Mesenchymal stem cell (in vitro differentiated cells and primary cell): ENCODE results near the gene EEA1.
A peak's percentile ranks its signal among the peaks of the same experiment; 100 is the strongest.

Source experiments
- DNase-seq: peaks from one replicate; pipeline ENCODE4 v3.0.0-alpha.2; 2013
- H2AFZ ChIP-seq: one replicate; pipeline ENCODE4 v1.6.1; 2013; ENCODE audit warnings: low read depth, mild to moderate bottlenecking, control low read depth, inconsistent platforms, low read length, moderate library complexity
- H2AK5ac ChIP-seq: 2 replicates; pipeline ENCODE4 v1.6.1; 2013; ENCODE audit warnings: low read length, moderate library complexity, mild to moderate bottlenecking, inconsistent platforms; ENCODE audit not compliant: severe bottlenecking
- H2BK120ac ChIP-seq: one replicate; pipeline ENCODE4 v1.6.1; 2013; ENCODE audit warnings: low read depth, mild to moderate bottlenecking, inconsistent platforms, low read length, moderate library complexity
- H2BK12ac ChIP-seq, 2 experiments: one replicate each; pipeline ENCODE4 v1.6.1; 2013; ENCODE audit warnings: inconsistent platforms in 2 of 2, low read length in 2 of 2, mild to moderate bottlenecking in 2 of 2, moderate library complexity in 2 of 2, control low read depth in 1 of 2
- H2BK15ac ChIP-seq: one replicate; pipeline ENCODE4 v1.6.1; 2013; ENCODE audit warnings: mild to moderate bottlenecking, low read depth, inconsistent platforms; ENCODE audit not compliant: poor library complexity, severe bottlenecking
- H2BK5ac ChIP-seq: 2 replicates; pipeline ENCODE4 v1.6.1; 2013; ENCODE audit warnings: low read depth, mild to moderate bottlenecking, low read length, control low read depth, inconsistent platforms; ENCODE audit not compliant: poor library complexity, severe bottlenecking
- H3K14ac ChIP-seq, 2 experiments: one replicate each; pipeline ENCODE4 v1.6.1; 2013; ENCODE audit warnings: inconsistent platforms in 2 of 2, low read length in 2 of 2, control low read depth in 1 of 2, mild to moderate bottlenecking in 1 of 2, moderate library complexity in 1 of 2
- H3K18ac ChIP-seq, 2 experiments: one replicate each; pipeline ENCODE4 v1.6.1; 2013; ENCODE audit warnings: inconsistent platforms in 2 of 2, low read length in 2 of 2, control low read depth in 1 of 2, low read depth in 1 of 2, mild to moderate bottlenecking in 1 of 2
- H3K23ac ChIP-seq, 2 experiments: one replicate each; pipeline ENCODE4 v1.6.1; 2013; ENCODE audit warnings: inconsistent platforms in 2 of 2, low read length in 2 of 2, mild to moderate bottlenecking in 2 of 2, moderate library complexity in 2 of 2, control low read depth in 1 of 2
- H3K27ac ChIP-seq: 2 replicates; pipeline ENCODE4 v1.5.1; 2013; ENCODE audit warnings: mild to moderate bottlenecking, moderate library complexity, low read length, control low read depth, inconsistent platforms; ENCODE audit not compliant: poor library complexity, severe bottlenecking
- H3K27me3 ChIP-seq, 2 experiments: 2 replicates each; pipeline versions ENCODE4 v1.6.1 to v1.7.0; 2013; ENCODE audit warnings: low read length in 2 of 2, mild to moderate bottlenecking in 2 of 2, moderate library complexity in 2 of 2, control low read depth in 1 of 2, inconsistent platforms in 1 of 2; ENCODE audit not compliant: control insufficient read depth in 1 of 2, insufficient read depth in 1 of 2
- H3K36me3 ChIP-seq, 2 experiments: 2 replicates each; pipeline versions ENCODE4 v1.6.1 to v1.7.0; 2013; ENCODE audit warnings: low read length in 2 of 2, control low read depth in 1 of 2, inconsistent platforms in 1 of 2, low read depth in 1 of 2, mild to moderate bottlenecking in 1 of 2; ENCODE audit not compliant: insufficient read depth in 2 of 2, control insufficient read depth in 1 of 2
- H3K4ac ChIP-seq, 2 experiments: one replicate each; pipeline ENCODE4 v1.6.1; 2013; ENCODE audit warnings: inconsistent platforms in 2 of 2, low read length in 2 of 2, mild to moderate bottlenecking in 2 of 2, moderate library complexity in 2 of 2, control low read depth in 1 of 2, low read depth in 1 of 2
- H3K4me1 ChIP-seq: 2 replicates; pipeline ENCODE4 v1.6.1; 2013; ENCODE audit warnings: low read depth, low read length, control low read depth; ENCODE audit not compliant: control insufficient read depth, insufficient read depth
- H3K4me2 ChIP-seq: 2 replicates; pipeline ENCODE4 v1.6.1; 2013; ENCODE audit warnings: low read length, mild to moderate bottlenecking, inconsistent platforms; ENCODE audit not compliant: poor library complexity, severe bottlenecking
- H3K4me3 ChIP-seq, 2 experiments: 2 replicates each; pipeline versions ENCODE4 v1.5.1 to v1.7.0; 2013; ENCODE audit warnings: low read length in 2 of 2, mild to moderate bottlenecking in 2 of 2, control low read depth in 1 of 2, low read depth in 1 of 2; ENCODE audit not compliant: insufficient read depth in 1 of 2
- H3K79me1 ChIP-seq: replicated peaks from 2 replicates; pipeline ENCODE4 v1.6.1; 2013; ENCODE audit warnings: mild to moderate bottlenecking, control low read depth, low read length, inconsistent platforms; ENCODE audit not compliant: poor library complexity, severe bottlenecking
- H3K9ac ChIP-seq: 2 replicates; pipeline ENCODE4 v1.7.0; 2013; ENCODE audit warnings: mild to moderate bottlenecking, low read length, moderate library complexity
- H3K9me3 ChIP-seq: 2 replicates; pipeline ENCODE4 v1.7.0; 2013; ENCODE audit warnings: mild to moderate bottlenecking, low read length; ENCODE audit not compliant: control insufficient read depth
- H4K8ac ChIP-seq: one replicate; pipeline ENCODE4 v1.6.1; 2013; ENCODE audit warnings: inconsistent platforms, mild to moderate bottlenecking, low read length, moderate library complexity
- H4K91ac ChIP-seq: one replicate; pipeline ENCODE4 v1.6.1; 2013; ENCODE audit warnings: mild to moderate bottlenecking, low read length, inconsistent platforms
- WGBS: methylation state at CpG from one replicate; pipeline ENCODE4 v1.1.7; 2013; ENCODE audit warnings: mixed read lengths; 5-methylcytosine and 5-hydroxymethylcytosine counted together

The EEA1 gene

DNA sequence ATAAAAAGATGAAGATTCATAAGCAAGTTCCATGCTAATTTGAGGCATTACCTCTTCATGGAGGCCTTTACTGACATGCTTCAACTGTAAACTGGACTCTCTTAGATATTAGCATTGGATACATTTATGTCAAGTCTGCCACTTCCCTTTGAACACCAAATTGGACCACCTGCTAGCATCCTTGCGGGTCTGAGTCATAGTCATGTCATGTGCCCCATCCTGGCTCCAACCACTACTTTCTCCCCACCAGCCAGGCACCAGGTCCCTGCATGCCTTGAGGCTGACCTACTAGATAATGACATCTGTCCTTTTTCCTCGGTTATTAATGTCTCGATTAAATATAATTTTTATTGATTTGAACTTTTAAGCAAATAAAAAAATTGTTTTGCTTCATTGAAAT is 32.9 kb upstream of the EEA1 start:
- Histone ChIP-seq H2BK120ac (no peak overlapping the region), H3K4ac (no peak overlapping the region), H3K27ac (no peak overlapping the region), H3K9me3 (peaks cover 7% of the 10 kb centered on the region), H4K8ac (no peak overlapping the region), H3K14ac (no peak overlapping the region), H4K91ac (no peak overlapping the region), H3K27me3 (no peaks in the 10 kb centered on the region), H3K4me3 (no peak overlapping the region), H3K23ac (no peak overlapping the region), H2BK12ac (no peak overlapping the region), H2BK15ac (no peak overlapping the region), H3K4me2 (no peak overlapping the region), H3K18ac (no peak overlapping the region), H3K9ac (no peak overlapping the region), H3K36me3 (no peaks in the 10 kb centered on the region), H2AK5ac (no peak overlapping the region), H3K4me1 (peaks cover 4% of the 10 kb centered on the region), H3K79me1 (no peaks in the 10 kb centered on the region), H2AFZ (no peak overlapping the region), H2BK5ac (no peak overlapping the region)
- 91% methylated on average over 1 of the region's 3 CpGs for WGBS
- DNase-seq, result no peak

DNA sequence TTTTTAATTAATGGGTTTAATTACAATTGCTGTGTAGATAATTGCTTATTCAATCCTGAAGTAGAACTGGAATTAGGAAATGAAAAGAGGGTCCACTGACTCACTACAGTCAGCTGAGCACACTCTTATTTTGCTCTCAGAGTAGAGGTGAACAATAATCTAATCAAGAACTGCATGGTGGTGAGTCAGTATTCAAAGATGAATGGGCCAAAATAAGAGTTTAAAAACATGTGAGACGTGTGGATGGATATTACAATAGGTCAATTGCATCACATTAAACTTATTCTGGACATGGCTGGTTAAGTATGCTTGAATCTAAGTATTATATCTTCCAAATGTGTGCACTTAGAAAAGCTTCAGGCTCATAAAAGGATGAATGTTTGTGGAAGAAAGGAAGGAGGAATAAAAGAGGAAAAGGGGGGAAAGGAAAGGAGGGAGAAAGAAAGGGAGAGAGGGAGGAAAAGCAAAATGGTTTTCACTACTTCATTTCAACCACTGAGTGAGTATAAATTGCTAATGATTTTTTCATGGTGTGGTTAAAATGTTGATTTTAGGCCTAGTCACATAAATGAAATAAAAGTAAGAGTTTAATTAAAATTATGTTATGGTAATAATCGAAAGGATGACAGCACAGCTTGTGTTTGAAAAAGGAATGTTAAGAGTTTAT is 27.0 kb upstream of the EEA1 start:
- Histone ChIP-seq H4K8ac (no peak overlapping the region), H4K91ac (no peak overlapping the region), H2BK5ac (no peak overlapping the region), H2BK12ac (no peak overlapping the region), H3K36me3 (no peaks in the 10 kb centered on the region), H3K79me1 (no peaks in the 10 kb centered on the region), H3K18ac (no peak overlapping the region), H3K4me1 (no peaks in the 10 kb centered on the region), H2BK15ac (no peak overlapping the region), H3K4me2 (no peak overlapping the region), H3K27ac (no peak overlapping the region), H3K14ac (no peak overlapping the region), H2BK120ac (no peak overlapping the region), H2AK5ac (no peak overlapping the region), H3K4ac (no peak overlapping the region), H3K9ac (peak overlapping the region; percentile 83), H3K27me3 (no peaks in the 10 kb centered on the region), H3K4me3 (no peak overlapping the region), H3K23ac (no peak overlapping the region), H2AFZ (no peak overlapping the region), H3K9me3 (peaks cover 11% of the 10 kb centered on the region)
- 96% methylated on average over 1 of the region's 2 CpGs for WGBS
- peak; percentile 42 for DNase-seq

DNA sequence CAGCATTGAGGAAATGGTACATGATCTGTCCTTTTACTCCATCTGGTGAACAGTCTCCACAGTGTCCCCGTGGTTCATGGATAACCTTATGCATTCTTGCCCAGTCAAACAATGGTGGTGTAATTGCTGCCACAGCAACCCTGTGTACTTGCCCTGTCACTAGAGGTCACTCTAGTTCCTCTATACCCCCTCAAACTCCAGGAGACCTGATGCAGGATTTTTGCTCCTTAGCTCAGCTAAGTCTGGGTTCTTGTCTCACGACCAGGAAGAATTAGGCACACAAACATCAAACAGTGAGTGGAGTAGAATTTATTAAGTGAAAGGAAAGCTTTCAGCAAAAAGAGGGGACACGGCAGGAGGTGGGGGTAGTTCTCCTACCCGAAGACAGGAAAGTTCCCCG is 24.7 kb upstream of the EEA1 start:
- no peak overlapping the region for H3K4me3 ChIP-seq
- H2AK5ac ChIP-seq, result no peak overlapping the region
- H3K9me3 ChIP-seq, result peaks cover 11% of the 10 kb centered on the region
- no peaks in the 10 kb centered on the region for H3K36me3 ChIP-seq
- no peak overlapping the region for H2BK5ac ChIP-seq
- H2AFZ ChIP-seq, result no peak overlapping the region
- no peak overlapping the region for H4K8ac ChIP-seq
- no peaks in the 10 kb centered on the region for H3K27me3 ChIP-seq
- H3K27ac ChIP-seq, result no peak overlapping the region
- no peak overlapping the region for H4K91ac ChIP-seq
- H3K4me2 ChIP-seq, result no peak overlapping the region
- no peak overlapping the region for H3K23ac ChIP-seq
- WGBS, result 75% methylated on average over 5 of the region's 5 CpGs
- H3K4ac ChIP-seq, result no peak overlapping the region
- H2BK120ac ChIP-seq, result no peak overlapping the region
- no peaks in the 10 kb centered on the region for H3K79me1 ChIP-seq
- H3K4me1 ChIP-seq, result peaks cover 2% of the 10 kb centered on the region
- no peak for DNase-seq
- no peak overlapping the region for H2BK15ac ChIP-seq
- no peak overlapping the region for H3K9ac ChIP-seq
- no peak overlapping the region for H3K18ac ChIP-seq
- H3K14ac ChIP-seq, result no peak overlapping the region
- H2BK12ac ChIP-seq, result no peak overlapping the region

DNA sequence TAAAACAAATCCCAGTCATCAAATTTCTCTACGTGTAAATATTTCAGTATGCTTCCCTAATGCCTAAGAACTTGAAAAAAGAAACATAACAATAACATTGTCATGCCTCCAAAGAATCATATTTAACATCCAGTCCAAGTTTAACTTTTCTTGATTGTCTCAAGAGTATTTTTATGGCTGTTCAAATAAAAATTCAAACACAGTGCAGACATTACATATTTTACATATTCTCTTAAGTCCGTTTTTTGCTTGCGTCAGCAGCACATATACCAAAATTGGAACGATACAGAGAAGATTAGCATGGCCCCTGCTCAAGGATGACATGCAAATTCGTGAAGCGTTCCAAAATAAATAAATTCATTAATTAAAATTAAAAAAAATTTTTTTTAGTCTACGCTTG is 23.3 kb upstream of the EEA1 start:
- Histone ChIP-seq H3K4me2 (no peak overlapping the region), H3K79me1 (no peaks in the 10 kb centered on the region), H3K18ac (no peak overlapping the region), H2BK15ac (no peak overlapping the region), H3K27me3 (no peaks in the 10 kb centered on the region), H3K14ac (no peak overlapping the region), H4K8ac (no peak overlapping the region), H3K9me3 (peaks cover 6% of the 10 kb centered on the region), H2BK12ac (no peak overlapping the region), H3K36me3 (no peaks in the 10 kb centered on the region), H3K4me1 (peaks cover 2% of the 10 kb centered on the region), H3K4me3 (no peak overlapping the region), H2AK5ac (no peak overlapping the region), H2AFZ (no peak overlapping the region), H2BK5ac (no peak overlapping the region), H3K4ac (no peak overlapping the region), H4K91ac (no peak overlapping the region), H3K23ac (no peak overlapping the region), H3K9ac (no peak overlapping the region), H3K27ac (no peak overlapping the region), H2BK120ac (no peak overlapping the region)
- WGBS, result 84% methylated on average over 5 of the region's 7 CpGs
- no peak for DNase-seq
